Frontal cortex (tissue), 4 donors: ENCODE measurements around the gene JARID2. TPM values are rescaled to one million over a fixed set of nuclear protein-coding genes. Genes with fewer than 3 reads are reported as not detected.

Source experiments
- DNase-seq, 2 donors: peaks; one replicate each; pipeline ENCODE4 v3.0.0; 2012; ENCODE audit warnings: low spot score in 2 of 2
- FAIRE-seq: peaks from 2 replicates; lab custom pipeline; 2012; peaks lifted over from hg19 to GRCh38; lab: Jason Lieb, UNC
- total RNA-seq: library from RNA; depleted of rRNA; stranded (reverse); fragments of >200 nt; gene quantifications from one replicate; pipeline ENCODE4 v1.2.3, GENCODE V29; 2014
- donor health status: control.
- donor health status: control.
- donor health status: control.

JARID2 gene
- total RNA-seq, 1 donor from 2014 or later = 16.3 TPM

- FAIRE-seq = no peak
- DNase-seq = no peak
Observed at GRCh38 chr6:15386756-15387112, 140.9 kb downstream of the JARID2 start.

- DNase-seq = no peak
Observed at GRCh38 chr6:15387118-15387517, 141.2 kb downstream of the JARID2 start.

GRCh38 chr6:15389084-15389764 is 143.4 kb downstream of the JARID2 start:
- FAIRE-seq = no peak

More at GRCh38 chr6:15387118-15387517, 141.2 kb downstream of the JARID2 start:
- no peak for FAIRE-seq

GRCh38 chr6:15389765-15390723 is 144.2 kb downstream of the JARID2 start:
- peak in 1 of 2 donors; percentile 43 for DNase-seq
- FAIRE-seq = no peak

More at GRCh38 chr6:15389084-15389764, 143.4 kb downstream of the JARID2 start:
- no peak for DNase-seq

GRCh38 chr6:15391500-15391899 is 145.6 kb downstream of the JARID2 start:
- DNase-seq (no peak), FAIRE-seq (no peak)

GRCh38 chr6:15392182-15392581 is 146.3 kb downstream of the JARID2 start:
- DNase-seq (no peak), FAIRE-seq (no peak)

GRCh38 chr6:15393605-15394004 is 147.7 kb downstream of the JARID2 start:
- no peak for FAIRE-seq
- no peak for DNase-seq

- DNase-seq (no peak), FAIRE-seq (no peak)
Observed at GRCh38 chr6:15395087-15395486, 149.2 kb downstream of the JARID2 start.

- DNase-seq (no peak), FAIRE-seq (no peak)
Observed at GRCh38 chr6:15396808-15397207, 150.9 kb downstream of the JARID2 start.

- no peak for DNase-seq
- no peak for FAIRE-seq
Observed at GRCh38 chr6:15398633-15399275, 152.9 kb downstream of the JARID2 start.

- no peak for FAIRE-seq
Observed at GRCh38 chr6:15399641-15400470, 154.0 kb downstream of the JARID2 start.

GRCh38 chr6:15400572-15401004 is 154.7 kb downstream of the JARID2 start:
- FAIRE-seq (no peak), DNase-seq (peak; percentile 44)

More at GRCh38 chr6:15399641-15400470, 154.0 kb downstream of the JARID2 start:
- DNase-seq = peak; percentile 47 to 68

GRCh38 chr6:15401120-15401519 is 155.3 kb downstream of the JARID2 start:
- FAIRE-seq (no peak), DNase-seq (no peak)

GRCh38 chr6:15401769-15402250 is 155.9 kb downstream of the JARID2 start:
- FAIRE-seq = no peak
- DNase-seq = no peak

GRCh38 chr6:15402406-15403045 is 156.7 kb downstream of the JARID2 start:
- DNase-seq (no peak), FAIRE-seq (no peak)

GRCh38 chr6:15403094-15403755 is 157.4 kb downstream of the JARID2 start:
- DNase-seq (no peak), FAIRE-seq (no peak)

GRCh38 chr6:15404685-15404980 is 158.8 kb downstream of the JARID2 start:
- FAIRE-seq = no peak

More at GRCh38 chr6:15404685-15404980, 158.8 kb downstream of the JARID2 start:
- DNase-seq = no peak
